Retinal pigment epithelial cell (primary cell): ENCODE measurements around the gene MAD1L1.

Experiments used
- DNase-seq: peaks from one replicate; pipeline ENCODE4 v3.0.0-alpha.2; 2010; ENCODE audit warnings: low read depth
- H3K4me3 ChIP-seq: 2 replicates; pipeline ENCODE4 v1.5.1; 2011; ENCODE audit warnings: mild to moderate bottlenecking, low read length, control low read depth, moderate library complexity
- CTCF ChIP-seq: conservative IDR thresholded peaks from 2 replicates; pipeline ENCODE4 v1.5.1; 2011; ENCODE audit warnings: low read depth, low read length, control low read depth, inconsistent platforms

Gene MAD1L1

GRCh38 chr7:1787241-1787640, 445.5 kb downstream of the MAD1L1 start:
- H3K4me3 ChIP-seq: no peak overlapping the region
- no peak for DNase-seq
- no peak for TF ChIP-seq CTCF

- DNase-seq: no peak
- TF ChIP-seq CTCF: no peak
- H3K4me3 ChIP-seq: no peak overlapping the region
Measured at GRCh38 chr7:1785839-1786238, 446.9 kb downstream of the MAD1L1 start.

DNA sequence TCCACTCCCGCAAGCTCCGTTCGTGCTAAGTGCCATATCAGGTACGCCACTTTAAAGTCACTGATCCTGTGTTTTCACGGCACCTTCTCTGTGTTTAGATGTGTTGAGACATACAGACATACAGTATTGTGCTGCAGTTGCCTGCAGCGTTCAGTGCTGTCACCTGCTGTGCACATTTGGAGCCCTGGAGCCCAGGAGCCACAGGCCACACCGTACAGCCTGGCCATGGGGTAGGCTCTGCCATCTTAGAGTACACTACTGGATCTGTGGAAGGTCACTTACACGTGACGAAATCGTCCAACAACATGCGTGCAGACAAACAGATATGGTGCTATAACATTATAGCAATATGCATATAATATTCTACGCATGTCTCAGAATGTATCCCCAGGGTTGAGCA, 451.4 kb downstream of the MAD1L1 start:
- no peak for TF ChIP-seq CTCF
- no peak overlapping the region for H3K4me3 ChIP-seq
- DNase-seq: no peak

DNA sequence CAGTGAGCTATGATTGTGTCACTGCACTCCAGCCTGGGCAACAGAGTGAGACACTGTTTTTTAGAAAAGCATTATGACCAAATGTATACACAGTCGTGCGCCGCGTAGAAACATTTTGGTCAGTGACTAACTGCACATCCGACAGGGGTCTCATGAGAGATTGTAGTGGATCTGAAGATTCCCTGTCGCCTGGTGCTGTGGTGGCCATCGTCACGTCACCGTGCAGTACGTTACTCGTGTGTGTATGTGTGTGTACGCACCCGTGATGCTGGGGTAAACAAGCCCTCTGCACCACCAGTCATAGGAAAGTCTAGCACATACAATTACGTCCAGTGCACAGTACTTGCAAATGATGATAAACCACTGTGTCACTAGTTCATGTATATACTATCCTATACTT, 453.3 kb downstream of the MAD1L1 start:
- H3K4me3 ChIP-seq: no peak overlapping the region
- no peak for TF ChIP-seq CTCF
- no peak for DNase-seq

- no peak overlapping the region for H3K4me3 ChIP-seq
- no peak for DNase-seq
- no peak for TF ChIP-seq CTCF
Measured at GRCh38 chr7:1777122-1777521, 455.6 kb downstream of the MAD1L1 start.

DNA sequence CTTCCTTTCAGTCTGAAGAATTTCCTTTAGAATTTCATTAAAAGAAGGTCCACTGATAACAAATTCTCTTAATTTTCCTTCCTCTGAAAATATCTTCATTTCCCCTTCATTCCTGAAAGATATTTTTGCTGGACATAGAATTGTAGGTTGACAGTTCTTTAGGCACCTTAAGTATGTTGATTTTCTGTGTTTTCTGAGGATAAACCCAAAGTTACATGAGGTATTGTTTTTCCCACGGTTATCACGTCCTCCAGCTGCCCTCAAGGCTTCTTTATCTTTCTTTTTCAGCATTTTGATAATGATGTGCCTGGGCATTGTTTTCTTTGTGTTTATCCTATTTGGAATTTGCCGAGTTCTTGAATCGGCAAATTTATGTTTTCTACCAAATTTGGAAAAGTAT, 457.4 kb downstream of the MAD1L1 start:
- no peak overlapping the region for H3K4me3 ChIP-seq
- DNase-seq: no peak
- TF ChIP-seq CTCF: no peak

DNA sequence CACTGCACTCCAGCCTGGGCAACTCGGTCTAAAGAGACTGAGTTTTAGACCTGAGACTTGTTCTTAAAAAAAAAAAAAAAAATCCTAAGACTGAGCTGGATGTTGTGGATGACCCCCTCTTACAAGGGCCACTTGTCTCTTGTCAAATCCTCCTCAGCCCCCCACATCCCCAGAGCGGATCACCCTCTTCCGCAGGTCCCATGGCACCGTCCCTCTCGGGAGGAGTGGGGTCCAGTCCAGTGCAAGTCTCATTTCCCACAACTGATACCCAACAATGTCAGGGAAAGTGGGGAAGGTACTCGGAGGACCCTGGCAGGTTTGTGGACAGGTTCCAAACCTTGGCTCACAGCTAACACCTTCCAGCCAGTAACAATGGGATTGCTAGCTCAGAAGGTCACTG, 462.4 kb downstream of the MAD1L1 start:
- DNase-seq: no peak
- no peak for TF ChIP-seq CTCF

More for the DNA sequence above, 462.4 kb downstream of the MAD1L1 start:
- H3K4me3 ChIP-seq: no peak overlapping the region
